IPS-NIHi7 (cell line): Measurements from ENCODE around the gene NOC2L.
A peak's percentile ranks its signal among the peaks of the same experiment; 100 is the strongest.

Experiments used
- DNase-seq: peaks from one replicate; pipeline ENCODE4 v3.0.0; 2012; ENCODE audit warnings: mixed read lengths; ENCODE audit errors: extremely low spot score

NOC2L gene

GRCh38 chr1:942864-943533 lies 16.1 kb downstream of the NOC2L start:
- DNase-seq = no peak

- peak; percentile 59 for DNase-seq
Measured at GRCh38 chr1:942411-942821, 16.6 kb downstream of the NOC2L start.

- DNase-seq = peak; percentile 86
Measured at GRCh38 chr1:941588-942383, 17.3 kb downstream of the NOC2L start.

GRCh38 chr1:941015-941587 lies 18.0 kb downstream of the NOC2L start:
- no peak for DNase-seq

- DNase-seq = peak; percentile 68
Measured at GRCh38 chr1:940107-941014, 18.7 kb downstream of the NOC2L start.

- DNase-seq = no peak
Measured at GRCh38 chr1:939511-940106, 19.4 kb downstream of the NOC2L start.

GRCh38 chr1:938711-939489 lies 20.2 kb downstream of the NOC2L start:
- peak; percentile 75 for DNase-seq

GRCh38 chr1:938088-938683 lies 20.9 kb downstream of the NOC2L start:
- no peak for DNase-seq

- DNase-seq = no peak
Measured at GRCh38 chr1:937521-937920, 21.5 kb downstream of the NOC2L start.

GRCh38 chr1:936348-937264 lies 22.4 kb downstream of the NOC2L start:
- DNase-seq = no peak

GRCh38 chr1:935751-936231 lies 23.3 kb downstream of the NOC2L start:
- DNase-seq = peak; percentile 65

- DNase-seq = no peak
Measured at GRCh38 chr1:934991-935750, 23.9 kb downstream of the NOC2L start.

GRCh38 chr1:933603-933940 lies 25.5 kb downstream of the NOC2L start:
- no peak for DNase-seq

- no peak for DNase-seq
Measured at GRCh38 chr1:932776-933602, 26.1 kb downstream of the NOC2L start.

- no peak for DNase-seq
Measured at GRCh38 chr1:932173-932510, 26.9 kb downstream of the NOC2L start.

- no peak for DNase-seq
Measured at GRCh38 chr1:931380-932172, 27.5 kb downstream of the NOC2L start.

GRCh38 chr1:930633-931138 lies 28.4 kb downstream of the NOC2L start:
- DNase-seq = no peak
